GM18858 (cell line): ENCODE data around the gene ADAM11.
"Not testable (repeated sequence)": the region's sequence is repeated elsewhere in the genome, so short reads cannot be mapped to it uniquely, and the experiment has no call there.

Source experiments
- ATAC-seq: cut with Tn5 transposase; IDR thresholded peaks from one replicate; pipeline ENCODE4 v1.9.1; 2021; ENCODE audit not compliant: unreplicated experiment

Gene ADAM11

DNA sequence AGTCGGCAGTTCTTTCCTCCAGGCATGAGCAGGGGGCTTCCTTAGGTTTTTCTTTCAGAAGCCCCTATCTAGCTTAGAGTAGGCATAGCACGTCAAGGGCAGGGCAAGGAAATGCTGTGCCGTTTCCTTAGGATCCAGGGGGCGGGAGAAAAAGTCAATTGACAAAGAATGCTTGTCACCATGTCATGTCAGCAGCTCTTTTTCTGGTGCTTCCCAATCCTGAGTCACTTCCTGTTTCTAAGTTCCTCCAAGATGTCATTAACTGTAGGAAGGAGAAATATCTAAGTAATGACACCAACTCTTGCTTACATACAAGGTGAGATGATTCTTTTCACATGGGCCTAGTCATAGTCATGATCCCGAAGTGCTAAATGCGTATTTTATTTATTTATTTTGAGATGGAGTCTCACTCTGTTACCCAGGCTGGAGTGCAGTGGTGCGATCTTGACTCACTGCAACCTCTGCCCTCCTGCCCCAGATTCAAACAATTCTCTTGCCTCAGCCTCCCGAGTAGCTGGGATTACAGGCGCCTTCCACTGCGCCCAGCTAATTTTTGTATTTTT, 36.1 kb downstream of the ADAM11 start:
- ATAC-seq = no peak

DNA sequence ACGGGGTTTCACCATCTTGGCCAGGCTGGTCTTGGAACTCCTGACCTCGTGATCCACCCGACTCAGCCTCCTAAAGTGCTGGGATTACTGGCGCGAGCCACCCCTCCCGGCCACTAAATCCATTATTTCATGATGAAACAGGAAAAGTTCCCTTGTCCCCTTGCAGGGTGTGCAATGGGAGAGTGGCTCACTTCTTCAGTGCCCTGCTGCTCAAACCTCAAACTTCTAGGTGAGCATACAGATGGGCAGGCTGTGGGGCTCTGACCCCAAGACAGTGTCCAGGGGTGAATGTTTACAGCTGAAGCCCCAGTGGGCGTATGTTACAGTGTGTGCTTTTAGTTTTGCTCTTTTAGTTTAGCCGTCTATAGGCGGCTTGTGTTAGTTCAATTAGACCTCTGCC, 36.6 kb downstream of the ADAM11 start:
- ATAC-seq = no peak

DNA sequence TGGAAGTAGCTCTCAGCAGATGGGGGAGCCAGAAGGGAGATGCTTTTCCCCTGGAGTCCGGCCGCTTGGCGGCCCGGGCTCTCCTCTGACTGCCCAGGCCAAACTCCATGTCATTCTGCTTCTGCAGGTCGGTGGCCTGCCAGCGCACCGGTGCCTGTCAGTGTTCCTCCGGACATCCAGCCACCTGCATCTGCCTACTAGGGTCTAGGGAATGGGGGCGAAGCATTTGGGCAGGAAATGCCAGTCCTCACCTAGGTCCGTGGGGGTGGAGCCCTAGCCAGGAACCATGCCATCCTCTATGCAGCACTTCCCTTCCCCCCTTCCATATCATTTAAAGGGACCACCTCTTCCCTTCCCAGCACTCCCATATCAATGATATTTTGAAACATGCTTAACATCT, 37.1 kb downstream of the ADAM11 start:
- no peak for ATAC-seq

DNA sequence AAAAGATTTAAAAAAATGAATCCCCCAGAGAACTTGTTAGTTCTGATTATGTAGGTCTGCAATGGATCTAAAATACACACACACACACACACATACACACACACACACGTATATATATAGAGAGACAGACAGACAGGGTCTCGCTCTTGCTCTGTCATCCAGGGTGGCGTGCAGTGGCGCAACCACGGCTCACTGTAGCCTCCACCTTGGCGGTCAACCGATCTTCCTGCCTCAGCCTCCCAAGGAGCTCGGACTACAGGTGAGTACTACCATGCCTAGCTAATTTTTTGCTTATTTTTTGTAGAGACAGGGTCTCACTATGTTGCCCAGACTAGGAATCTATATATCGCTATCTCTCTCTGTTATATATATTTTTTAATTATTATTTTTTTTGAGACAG, 37.9 kb downstream of the ADAM11 start:
- no peak for ATAC-seq

DNA sequence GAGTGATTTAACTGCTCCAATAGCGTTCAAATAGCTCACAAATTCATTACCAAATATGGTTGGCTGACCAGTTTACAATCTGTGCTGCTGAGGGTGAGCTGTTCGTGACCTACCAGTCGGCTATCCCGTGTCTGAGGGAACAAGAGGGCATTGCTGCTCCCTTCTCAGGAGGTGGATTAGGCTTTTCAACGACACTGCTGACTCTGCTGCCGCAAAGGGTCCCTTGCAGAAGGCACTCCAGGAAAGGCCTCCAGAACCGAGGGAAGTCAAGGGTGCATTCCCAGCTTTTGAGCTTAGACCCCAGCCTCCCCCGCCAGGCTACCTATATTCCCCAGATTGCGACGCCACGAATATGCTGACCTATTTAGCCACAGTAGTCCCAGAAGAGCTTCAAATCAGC, 39.0 kb downstream of the ADAM11 start:
- ATAC-seq = no peak

DNA sequence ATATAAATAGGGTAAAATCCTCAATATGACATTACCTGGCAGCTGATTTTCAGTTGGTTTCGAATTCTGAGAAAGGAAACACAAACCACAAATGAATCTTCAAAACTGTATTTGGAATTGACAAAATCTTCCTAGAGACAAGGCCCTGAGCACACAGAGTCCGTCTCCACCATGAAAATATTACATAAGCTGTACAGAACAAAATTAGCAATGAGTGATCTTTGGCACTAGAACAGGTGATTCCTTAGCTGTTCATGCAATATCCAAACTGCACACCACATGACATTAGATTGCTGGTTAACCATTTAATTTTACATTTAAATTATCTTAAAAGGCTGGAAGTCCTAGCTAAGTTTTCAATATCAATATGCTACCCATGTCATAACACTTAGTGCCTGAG, 39.6 kb downstream of the ADAM11 start:
- no peak for ATAC-seq

DNA sequence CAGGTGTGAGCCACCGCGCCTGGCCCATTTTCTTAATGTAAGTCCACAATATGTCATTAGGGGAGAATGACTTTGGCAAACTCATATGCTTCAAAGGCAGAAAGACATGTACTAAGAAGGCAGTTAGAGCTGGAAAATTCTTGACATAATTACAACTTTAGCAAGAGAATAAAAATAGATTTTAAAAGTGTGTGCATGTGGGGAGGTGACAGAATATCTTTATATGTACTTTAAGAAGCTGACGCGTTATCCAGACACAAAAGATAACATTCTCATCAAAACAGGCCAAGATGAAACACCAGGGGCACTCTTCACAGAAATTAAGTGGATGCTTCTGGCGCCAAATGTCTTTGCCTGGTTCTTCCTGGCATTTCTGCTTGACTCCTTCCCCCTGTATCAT, 43.1 kb downstream of the ADAM11 start:
- ATAC-seq = no peak

DNA sequence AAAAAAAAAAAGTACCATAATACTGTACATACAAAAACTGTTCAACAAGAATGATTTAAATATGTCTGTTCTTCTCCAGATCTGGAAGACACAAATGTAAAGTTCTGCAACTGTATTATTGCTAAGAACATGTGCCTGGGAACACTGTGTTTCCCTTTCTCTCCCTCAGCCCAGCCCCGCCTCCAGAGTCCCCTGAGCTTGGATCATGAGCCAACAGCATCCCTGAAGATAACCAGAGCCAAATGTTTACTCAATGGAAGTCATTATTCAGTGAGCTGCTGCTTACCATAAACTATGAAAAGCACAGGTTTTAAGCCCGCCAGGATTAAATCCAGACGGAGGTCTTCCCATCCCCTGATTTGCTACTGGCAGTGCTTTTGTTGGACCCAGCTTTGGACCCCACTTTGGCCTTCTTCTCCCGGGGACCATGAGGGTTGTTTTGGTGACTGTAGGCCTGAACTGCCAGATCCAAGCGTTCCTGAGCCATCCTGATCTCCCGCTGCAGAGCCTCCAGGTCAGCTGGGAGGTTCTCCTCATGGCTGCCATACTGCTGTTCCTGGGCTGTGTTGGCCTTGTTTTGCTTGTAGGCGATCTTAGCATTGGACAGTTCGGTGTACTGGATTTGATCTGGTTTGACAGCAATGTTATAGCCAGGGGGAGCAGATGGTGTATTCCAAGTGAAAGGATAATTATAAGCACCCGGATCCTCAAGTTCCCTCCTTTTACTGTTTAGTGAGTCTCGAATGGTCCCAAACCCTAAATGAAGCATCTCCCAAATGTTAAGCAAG, 45.7 kb downstream of the ADAM11 start:
- no peak for ATAC-seq

DNA sequence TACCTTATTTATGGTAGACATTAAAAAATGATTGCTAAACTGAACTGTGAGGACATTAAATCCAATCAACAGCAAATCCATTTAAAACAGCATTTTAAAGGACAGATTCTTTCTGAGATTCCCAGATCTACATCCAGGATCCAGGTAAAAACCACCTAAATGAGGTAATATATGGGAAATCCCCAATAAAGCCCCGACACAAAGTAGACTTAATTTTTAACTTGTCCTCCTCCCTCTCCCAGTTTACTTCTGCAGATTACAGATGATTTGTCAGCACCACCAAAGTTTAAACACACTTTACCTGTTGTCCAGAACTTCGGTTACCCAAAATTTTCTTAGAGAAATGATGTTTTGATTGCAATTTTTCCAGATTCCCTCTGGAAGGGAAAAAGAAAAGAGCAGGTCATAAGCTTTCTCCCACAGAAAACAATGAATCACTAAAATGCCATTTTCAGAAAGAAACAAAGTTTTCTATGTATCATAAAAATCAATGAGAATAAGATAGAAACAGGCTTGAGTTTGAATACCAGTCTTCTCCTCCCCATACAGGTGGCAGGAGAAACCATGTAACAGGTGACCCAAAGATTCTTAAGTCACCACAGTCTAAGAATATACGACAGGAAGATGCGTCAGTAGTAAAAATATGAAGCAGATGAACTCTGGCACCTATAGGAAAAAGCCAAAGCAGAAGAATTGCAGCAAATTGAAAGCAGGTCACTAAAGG, 48.5 kb downstream of the ADAM11 start:
- ATAC-seq = no peak

DNA sequence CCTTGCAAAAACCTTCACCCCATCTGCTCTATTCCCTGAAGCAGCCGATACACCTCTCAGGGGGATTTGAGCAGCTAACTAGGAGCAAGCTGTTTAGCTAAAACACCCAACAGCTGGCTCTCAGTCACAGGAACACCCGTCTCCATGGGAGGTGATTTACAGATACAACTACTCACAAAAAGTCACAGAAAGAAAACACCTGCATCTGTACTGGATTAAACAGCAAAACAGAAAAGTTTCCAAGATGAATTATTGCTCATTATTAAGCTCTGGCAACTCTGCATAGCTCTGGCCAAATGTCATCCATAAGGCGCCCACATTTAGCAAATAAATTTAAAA, 49.0 kb downstream of the ADAM11 start:
- no peak for ATAC-seq

DNA sequence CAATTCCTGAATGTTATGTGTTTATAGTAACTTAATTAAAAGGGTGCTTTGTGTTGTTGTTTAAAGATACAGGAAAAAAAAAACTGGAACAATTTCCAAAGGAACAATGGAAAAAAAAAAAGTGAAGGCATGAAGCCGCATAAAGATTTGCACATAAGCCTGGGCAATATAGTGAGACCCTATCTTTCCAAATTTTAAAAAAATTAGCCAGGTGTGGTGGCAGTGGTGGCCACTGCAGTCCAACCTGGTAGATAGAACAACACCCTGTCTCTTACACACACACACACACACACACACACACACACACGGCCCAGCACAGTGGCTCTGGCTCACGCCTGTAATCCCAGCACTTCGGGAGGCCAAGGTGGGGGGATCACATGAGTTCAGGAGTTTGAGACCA, 49.4 kb downstream of the ADAM11 start:
- ATAC-seq = no peak

DNA sequence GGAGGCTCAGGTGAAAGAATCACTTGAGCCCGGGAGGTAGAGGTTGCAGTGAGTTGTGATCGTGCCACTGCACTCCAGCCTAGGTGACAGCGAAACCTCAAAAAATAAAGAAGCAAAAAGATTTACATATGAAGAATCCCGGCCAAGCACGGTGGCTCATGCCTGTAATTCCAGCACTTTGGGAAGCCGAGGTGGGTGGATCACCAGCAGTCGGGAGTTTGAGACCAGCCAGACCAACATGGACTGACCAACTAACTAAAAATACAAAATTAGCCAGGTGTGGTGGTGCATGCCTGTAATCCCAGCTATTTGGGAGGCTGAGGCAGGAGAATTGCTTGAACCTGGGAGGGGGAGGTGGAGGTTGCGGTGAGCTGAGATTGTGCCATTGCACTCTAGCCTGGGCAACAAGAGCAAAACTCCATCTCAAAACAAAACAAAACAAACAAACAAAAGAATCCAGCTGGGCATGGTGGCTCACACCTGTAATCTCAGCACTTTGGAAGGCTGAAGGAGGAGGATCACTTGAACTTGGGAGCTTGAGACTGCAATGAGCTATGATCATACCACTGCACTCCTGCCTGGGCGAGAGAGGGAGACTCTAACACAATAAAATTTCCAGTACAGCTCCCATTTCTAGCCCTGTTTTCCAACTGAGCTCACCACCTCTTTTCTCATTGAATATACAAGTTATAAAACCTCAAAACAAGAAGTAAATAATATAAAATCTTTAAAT, 50.0 kb downstream of the ADAM11 start:
- not testable (repeated sequence) for ATAC-seq

DNA sequence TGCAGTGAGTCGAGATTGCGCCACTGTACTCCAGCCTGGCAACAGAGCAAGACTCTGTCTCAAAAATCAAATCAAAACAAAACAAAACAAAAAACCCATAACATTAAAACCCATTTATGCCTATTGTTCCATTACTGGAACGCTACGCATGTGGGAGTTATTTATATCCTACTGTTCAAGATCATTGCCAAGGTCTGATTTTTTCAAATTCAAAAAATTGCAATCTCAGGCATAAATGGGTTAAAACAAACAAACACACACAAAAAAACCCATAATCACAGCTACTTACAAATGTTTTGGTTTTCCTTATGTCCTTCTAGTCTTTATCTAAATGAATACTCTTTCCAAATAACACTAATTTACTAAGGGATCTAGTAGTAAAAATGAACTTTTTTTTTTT, 53.5 kb downstream of the ADAM11 start:
- no peak for ATAC-seq

DNA sequence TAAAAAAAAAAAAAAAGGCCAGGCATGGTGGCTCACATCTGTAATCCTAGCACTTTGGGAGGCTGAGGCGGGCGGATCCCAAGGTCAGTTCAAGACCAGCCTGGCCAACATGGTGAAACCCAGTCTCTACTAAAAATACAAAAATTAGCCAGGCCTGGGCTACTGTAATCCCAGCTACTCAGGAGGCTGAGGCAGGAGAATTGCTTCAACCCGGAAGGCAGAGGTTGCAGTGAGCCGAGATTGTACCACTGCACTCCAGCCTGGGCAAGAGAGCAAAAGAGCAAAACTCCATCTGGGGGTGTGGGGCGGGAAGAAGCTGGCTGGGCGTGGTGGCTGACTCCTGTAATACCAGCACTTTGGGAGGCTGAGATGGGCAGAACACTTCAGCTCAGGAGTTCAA, 59.7 kb downstream of the ADAM11 start:
- not testable (repeated sequence) for ATAC-seq

DNA sequence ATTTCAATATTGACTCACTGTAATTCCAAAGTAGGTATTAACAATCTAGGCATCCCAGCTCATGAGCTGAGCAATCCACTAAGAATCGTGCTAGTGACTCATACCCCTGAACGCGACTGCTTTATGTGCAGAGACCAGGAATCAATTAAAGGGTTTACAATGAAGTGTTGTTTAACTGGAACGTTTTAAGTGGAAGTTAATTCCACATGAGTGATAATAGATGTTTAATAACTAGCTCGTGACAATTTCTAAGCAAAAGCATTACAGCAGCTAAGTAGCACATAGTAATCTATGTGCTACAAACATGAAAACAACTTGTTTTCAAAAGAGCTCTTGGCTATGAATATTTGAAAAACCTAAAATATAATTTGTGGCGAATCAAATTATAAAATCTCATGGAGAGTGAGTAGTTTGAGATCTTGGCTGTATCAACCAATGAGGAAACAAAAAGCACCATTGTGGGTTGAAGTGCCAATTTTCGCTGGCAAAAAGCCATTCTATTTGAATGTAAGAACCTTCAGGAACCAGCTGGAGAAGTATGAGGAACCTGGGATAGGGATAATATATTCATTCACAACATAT, 61.9 kb downstream of the ADAM11 start:
- ATAC-seq = no peak

DNA sequence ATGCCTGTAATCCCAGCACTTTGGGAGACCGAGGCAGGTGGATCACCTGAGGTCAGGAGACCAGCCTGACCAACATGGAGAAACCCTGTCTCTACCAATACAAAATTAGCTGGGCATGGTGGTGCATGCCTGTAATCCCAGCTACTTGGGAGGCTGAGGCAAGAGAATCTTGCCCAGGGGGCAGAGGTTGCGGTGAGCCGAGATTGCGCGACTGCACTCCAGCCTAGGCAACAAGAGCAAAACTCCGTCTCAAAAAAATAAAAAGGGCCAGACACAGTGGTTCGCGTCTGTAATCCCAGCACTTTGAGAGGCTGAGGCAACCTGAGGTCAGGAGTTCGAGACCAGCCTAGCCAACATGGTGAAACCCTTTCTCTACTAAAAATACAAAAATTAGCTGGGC, 66.4 kb downstream of the ADAM11 start:
- not testable (repeated sequence) for ATAC-seq

DNA sequence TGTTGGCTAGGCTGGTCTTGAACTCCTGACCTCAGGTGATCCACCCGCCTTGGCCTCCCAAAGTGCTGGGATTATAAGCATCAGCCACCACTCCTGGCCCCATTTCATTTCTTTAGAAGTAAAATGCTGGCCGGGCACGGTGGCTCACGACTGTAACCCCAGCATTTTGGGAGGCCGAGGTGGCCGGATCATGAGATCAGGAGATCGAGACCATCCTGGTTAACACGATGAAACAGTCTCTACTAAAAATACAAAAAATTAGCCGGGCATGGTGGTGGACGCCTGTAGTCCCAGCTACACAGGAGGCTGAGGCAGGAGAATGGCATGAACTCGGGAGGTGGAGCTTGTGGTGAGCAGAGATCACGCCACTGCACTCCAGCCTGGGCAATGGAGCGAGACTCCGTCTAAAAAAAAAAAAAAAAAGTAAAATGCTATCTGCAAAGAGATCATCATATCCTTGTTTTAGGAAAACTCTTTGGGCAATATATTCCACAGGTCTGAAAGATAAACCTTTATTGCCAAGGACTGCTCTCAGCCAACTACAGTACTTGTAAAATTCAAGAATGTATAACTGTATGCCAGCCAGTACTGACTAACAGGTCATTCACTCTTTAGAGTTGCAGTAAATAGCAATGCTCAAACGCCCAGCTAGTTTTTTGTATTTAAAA, 67.5 kb downstream of the ADAM11 start:
- no peak for ATAC-seq

DNA sequence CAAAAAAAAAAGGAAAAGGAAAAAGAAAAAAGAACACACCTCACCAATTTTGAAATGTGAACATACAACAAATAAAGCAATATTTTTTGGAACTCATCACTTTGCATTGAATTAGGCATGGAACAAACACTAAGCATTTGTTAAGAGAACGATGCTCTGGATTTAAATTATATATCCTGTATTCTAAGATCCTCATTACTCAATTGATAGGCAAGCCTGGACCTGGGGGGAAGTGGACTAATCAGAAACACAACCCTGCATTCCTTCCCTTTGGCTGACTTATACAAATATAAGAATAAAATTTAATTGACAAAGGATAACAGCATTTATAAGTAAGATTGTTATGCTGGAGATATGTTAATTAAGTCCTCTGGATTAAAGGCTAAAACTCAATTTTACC, 69.1 kb downstream of the ADAM11 start:
- no peak for ATAC-seq

DNA sequence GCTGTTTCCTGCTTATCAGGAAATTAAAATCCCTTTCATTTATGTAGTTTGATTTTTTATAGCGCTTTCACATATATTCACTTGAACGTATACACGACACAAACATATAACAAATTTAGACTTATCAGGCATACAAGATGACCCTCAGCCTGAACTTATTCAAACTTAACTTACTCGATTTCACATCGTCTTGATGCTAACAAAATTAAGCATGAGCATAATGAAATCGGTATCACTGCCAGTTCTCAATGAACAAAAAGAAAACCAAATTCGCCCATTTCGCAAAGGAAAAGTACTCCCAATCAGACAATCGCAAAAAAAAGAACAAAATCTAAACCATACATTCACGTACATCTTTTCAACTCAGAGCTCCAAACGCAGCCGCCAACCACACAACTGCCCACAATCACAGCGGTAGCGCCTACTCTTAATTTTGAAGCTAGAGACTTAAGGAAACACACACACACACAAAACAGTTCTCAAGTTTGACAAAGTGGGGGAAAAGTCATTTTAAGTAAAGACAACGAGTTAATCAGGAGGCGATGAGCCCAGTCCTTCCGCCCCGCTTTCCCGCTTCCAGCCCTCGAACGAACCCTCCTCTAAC, 70.2 kb downstream of the ADAM11 start:
- no peak for ATAC-seq
